Right lobe of liver (tissue), 4 donors: Measurements from ENCODE around the gene MEGF9.

Experiments
- POLR2A ChIP-seq: fragments of 450-650 bp; IDR thresholded peaks from one replicate; pipeline ENCODE4 v1.6.1; 2017; ENCODE audit warnings: antibody characterized with exemption, mild to moderate bottlenecking
- TF ChIP-seq, protein P1 (sequence below), 4 donors: fragments of 200-600 bp in 3 of 4; fragments of 450-650 bp in 1 of 4; IDR thresholded peaks; one replicate each; pipeline versions ENCODE4 v1.5.1 to v1.8.0; 2016 to 2022; ENCODE audit warnings: antibody characterized with exemption in 4 of 4, mild to moderate bottlenecking in 2 of 4
- donor health status: DM: no; HTN: no; CAD: no.
- donor health status: DM: no; HTN: no; CAD: no.
- donor health status: DM: no; HTN: yes; CAD: no.

DNA sequence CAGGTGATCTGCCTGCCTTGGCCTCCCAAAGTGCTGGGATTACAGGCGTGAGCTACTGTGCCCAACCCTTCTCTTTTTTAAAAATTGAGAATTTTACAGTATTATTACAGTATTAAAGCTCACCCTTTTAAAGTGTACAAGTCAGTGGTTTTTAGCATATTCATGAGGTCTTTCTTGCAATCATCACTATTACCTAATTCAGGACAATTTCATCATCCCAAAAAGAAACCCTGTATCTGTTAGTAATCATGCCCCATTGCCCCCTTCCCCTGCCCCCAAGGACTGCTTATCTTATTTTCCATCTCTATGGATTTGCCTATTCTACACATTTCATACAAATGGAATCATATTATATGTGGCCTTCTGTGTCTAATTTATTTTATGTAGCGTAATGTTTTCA lies 22.6 kb upstream of the MEGF9 start:
- TF ChIP-seq, protein P1, sequence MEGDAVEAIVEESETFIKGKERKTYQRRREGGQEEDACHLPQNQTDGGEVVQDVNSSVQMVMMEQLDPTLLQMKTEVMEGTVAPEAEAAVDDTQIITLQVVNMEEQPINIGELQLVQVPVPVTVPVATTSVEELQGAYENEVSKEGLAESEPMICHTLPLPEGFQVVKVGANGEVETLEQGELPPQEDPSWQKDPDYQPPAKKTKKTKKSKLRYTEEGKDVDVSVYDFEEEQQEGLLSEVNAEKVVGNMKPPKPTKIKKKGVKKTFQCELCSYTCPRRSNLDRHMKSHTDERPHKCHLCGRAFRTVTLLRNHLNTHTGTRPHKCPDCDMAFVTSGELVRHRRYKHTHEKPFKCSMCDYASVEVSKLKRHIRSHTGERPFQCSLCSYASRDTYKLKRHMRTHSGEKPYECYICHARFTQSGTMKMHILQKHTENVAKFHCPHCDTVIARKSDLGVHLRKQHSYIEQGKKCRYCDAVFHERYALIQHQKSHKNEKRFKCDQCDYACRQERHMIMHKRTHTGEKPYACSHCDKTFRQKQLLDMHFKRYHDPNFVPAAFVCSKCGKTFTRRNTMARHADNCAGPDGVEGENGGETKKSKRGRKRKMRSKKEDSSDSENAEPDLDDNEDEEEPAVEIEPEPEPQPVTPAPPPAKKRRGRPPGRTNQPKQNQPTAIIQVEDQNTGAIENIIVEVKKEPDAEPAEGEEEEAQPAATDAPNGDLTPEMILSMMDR (IDR thresholded peaks at IDR 0.05) = no peak
- no peak for TF ChIP-seq POLR2A
